Psoas muscle (tissue), 8 donors: Measurements from ENCODE around the gene OR4K5. TPM values are rescaled to one million over a fixed set of nuclear protein-coding genes. Genes with fewer than 3 reads are reported as not detected.

Experiments
- ATAC-seq, 4 donors: fragments of 200-7000 bp; cut with Tn5 transposase; one replicate each; pipeline ENCODE4 v1.9.1; 2020; ENCODE audit warnings: moderate library complexity in 3 of 4, mild to moderate bottlenecking in 2 of 4
- DNase-seq, 2 donors: peaks; one replicate each; pipeline ENCODE4 v3.0.0-alpha.2; 2020
- H3K27ac ChIP-seq: fragments of 200-600 bp; one replicate; pipeline ENCODE4 v1.8.0; 2022
- H3K27me3 ChIP-seq, 3 donors: fragments of 200-600 bp in 1 of 3; one replicate each; pipeline versions ENCODE4 v1.6.1 to v1.8.0; 2013 to 2022; ENCODE audit warnings: low read length in 2 of 3, mild to moderate bottlenecking in 2 of 3, moderate library complexity in 1 of 3; ENCODE audit not compliant: insufficient read depth in 3 of 3
- H3K36me3 ChIP-seq, 2 donors: fragments of 200-600 bp in 1 of 2; one replicate each; pipeline versions ENCODE4 v1.6.1 to v1.8.0; 2013 to 2022; ENCODE audit warnings: low read depth in 1 of 2, mild to moderate bottlenecking in 1 of 2, moderate library complexity in 1 of 2; ENCODE audit not compliant: insufficient read depth in 1 of 2
- H3K4me1 ChIP-seq: fragments of 200-600 bp; one replicate; pipeline ENCODE4 v1.8.0; 2022
- H3K4me3 ChIP-seq: fragments of 200-600 bp; one replicate; pipeline ENCODE4 v1.8.0; 2022; ENCODE audit warnings: mild to moderate bottlenecking
- H3K9me3 ChIP-seq: fragments of 200-600 bp; one replicate; pipeline ENCODE4 v1.8.0; 2022
- WGBS, 3 donors: extraction: QIAGEN DNeasy Blood & Tissue Kit; methylation state at CpG; one replicate each; pipeline versions ENCODE4 v1.1.6 to v1.1.7; 2013; 5-methylcytosine and 5-hydroxymethylcytosine counted together
- intact Hi-C, 2 donors: fragments of 100-400 bp; cut with DNase I; formaldehyde crosslinking; loops; one replicate each; pipeline versions ENCODE4 v1.11.0 to v1.14.2; 2022
- polyA plus RNA-seq, 3 donors: library from polyadenylated mRNA; stranded (reverse); fragments of 200-250 nt; gene quantifications; one replicate each; pipeline ENCODE4 v1.2.3, GENCODE V29; 2013
- total RNA-seq, 4 donors: library from RNA; stranded (reverse); fragmentation: NEBNext Ultra II Directional in 2 of 4; extraction: Animal tissue kit (Norgen Biotek cat#: 25700) in 2 of 4; gene quantifications; one replicate each; pipeline versions ENCODE4 v1.2.1 to v1.2.4, GENCODE V29; 2021 to 2023
- TF ChIP-seq, protein P1 (sequence below): fragments of 200-600 bp; IDR thresholded peaks from one replicate; pipeline ENCODE4 v1.8.0; 2022; ENCODE audit warnings: antibody characterized with exemption
- donor health status: healthy with polysubstance abuse.
- donor health status: DM: no; HTN: no; CAD: no; lungs with moderate emphysema.
- donor health status: Bipolar disorder and iron deficiency.
- donor health status: healthy.
- donor health status: DM: yes; HTN: yes; CAD: no.
- donor health status: DM: no; HTN: no; CAD: no.
- donor health status: DM: no; HTN: no; CAD: no.
- donor health status: DM: yes; HTN: yes; CAD: no.

OR4K5 gene
- total and polyA plus RNA-seq, 7 donors: not detected

DNA sequence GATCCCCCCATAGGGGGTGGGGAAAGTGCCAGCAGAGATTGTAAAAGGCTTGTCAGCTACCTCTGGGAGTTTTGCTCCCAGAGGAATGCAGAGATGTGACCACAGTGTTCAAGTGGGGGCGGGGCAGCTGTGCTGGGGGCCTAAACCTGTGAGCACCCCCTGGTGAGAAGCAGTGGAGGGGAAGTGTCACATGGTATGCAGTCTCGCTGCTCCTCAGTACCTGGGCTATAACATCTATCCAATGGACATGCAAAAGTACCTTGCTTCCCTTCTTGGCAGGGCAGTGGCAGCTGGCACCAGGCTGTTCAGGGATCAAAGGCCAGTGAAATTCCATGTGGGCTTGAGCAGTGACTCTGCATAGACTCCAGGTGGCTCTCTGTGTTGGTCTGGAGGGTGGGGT lies 25.1 kb upstream of the OR4K5 start:
- WGBS, 3 donors: 31 to 41% (median 37%) methylated on average over 2 of the region's 2 CpGs
- no peak overlapping the region for H3K27ac ChIP-seq
- H3K27me3 ChIP-seq: no peaks in the 10 kb centered on the region
- DNase-seq: no peak
- H3K36me3 ChIP-seq: no peaks in the 10 kb centered on the region
- H3K9me3 ChIP-seq: peaks cover 47% of the 10 kb centered on the region
- intact Hi-C loops: no loop called here
- no peak overlapping the region for H3K4me3 ChIP-seq
- H3K4me1 ChIP-seq: no peaks in the 10 kb centered on the region
- TF ChIP-seq, protein P1, sequence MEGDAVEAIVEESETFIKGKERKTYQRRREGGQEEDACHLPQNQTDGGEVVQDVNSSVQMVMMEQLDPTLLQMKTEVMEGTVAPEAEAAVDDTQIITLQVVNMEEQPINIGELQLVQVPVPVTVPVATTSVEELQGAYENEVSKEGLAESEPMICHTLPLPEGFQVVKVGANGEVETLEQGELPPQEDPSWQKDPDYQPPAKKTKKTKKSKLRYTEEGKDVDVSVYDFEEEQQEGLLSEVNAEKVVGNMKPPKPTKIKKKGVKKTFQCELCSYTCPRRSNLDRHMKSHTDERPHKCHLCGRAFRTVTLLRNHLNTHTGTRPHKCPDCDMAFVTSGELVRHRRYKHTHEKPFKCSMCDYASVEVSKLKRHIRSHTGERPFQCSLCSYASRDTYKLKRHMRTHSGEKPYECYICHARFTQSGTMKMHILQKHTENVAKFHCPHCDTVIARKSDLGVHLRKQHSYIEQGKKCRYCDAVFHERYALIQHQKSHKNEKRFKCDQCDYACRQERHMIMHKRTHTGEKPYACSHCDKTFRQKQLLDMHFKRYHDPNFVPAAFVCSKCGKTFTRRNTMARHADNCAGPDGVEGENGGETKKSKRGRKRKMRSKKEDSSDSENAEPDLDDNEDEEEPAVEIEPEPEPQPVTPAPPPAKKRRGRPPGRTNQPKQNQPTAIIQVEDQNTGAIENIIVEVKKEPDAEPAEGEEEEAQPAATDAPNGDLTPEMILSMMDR: no peak
- ATAC-seq: no peak

DNA sequence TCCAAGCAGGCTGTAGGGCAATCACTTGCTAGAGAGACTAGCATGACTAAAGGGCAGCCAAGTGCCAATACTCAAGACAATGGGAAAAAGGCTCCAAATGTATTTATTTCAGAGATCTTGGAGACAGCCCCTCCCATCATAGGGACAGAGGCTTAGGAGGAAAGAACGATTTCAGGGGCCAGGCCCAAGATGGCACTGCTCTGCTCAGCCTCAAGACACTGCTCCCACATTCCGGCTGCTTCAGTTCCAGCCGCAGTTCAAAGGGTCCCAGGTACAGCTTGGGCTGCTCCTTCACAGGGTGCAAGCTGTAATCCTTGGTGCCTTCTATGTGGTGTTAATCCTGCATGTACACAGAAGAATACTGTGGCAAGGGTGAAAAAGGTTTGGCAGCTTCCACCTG lies 19.4 kb upstream of the OR4K5 start:
- 62 to 68% (median 66%) methylated on average over 3 of the region's 3 CpGs for WGBS, 3 donors
- Histone ChIP-seq H3K27me3 (no peaks in the 10 kb centered on the region), H3K36me3 (no peaks in the 10 kb centered on the region), H3K27ac (no peak overlapping the region), H3K4me3 (no peak overlapping the region), H3K4me1 (no peaks in the 10 kb centered on the region), H3K9me3 (peaks cover 20% of the 10 kb centered on the region)
- DNase-seq (no peak), ATAC-seq (no peak)
- TF ChIP-seq, protein P1: no peak
- intact Hi-C loops: no loop called here

DNA sequence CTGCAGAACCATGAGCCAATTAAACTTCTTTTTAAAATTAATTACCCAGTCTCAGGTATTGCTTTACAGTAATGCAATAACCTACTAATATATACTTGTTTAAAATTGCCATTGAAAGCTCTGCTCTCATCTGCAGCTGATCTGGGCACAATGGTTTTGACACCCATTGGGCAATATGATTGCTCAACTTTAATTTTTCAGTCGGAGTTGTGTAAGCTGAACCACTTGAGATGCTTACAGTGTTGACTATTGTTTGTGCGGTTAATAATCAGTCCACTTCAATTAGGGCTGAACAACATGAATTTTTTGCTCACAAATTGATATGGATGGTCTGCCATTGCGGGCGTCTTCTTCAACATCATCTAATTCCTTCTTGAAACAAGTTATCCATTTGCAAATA lies 18.0 kb upstream of the OR4K5 start:
- H3K4me1 ChIP-seq: no peaks in the 10 kb centered on the region
- ATAC-seq (no peak), DNase-seq (no peak)
- no peaks in the 10 kb centered on the region for H3K27me3 ChIP-seq
- WGBS, 3 donors: 78 to 83% (median 81%) methylated on average over 4 of the region's 4 CpGs
- TF ChIP-seq, protein P1: no peak
- no peak overlapping the region for H3K27ac ChIP-seq
- H3K9me3 ChIP-seq: peaks cover 9% of the 10 kb centered on the region
- H3K4me3 ChIP-seq: no peak overlapping the region
- intact Hi-C loops: no loop called here
- no peaks in the 10 kb centered on the region for H3K36me3 ChIP-seq

DNA sequence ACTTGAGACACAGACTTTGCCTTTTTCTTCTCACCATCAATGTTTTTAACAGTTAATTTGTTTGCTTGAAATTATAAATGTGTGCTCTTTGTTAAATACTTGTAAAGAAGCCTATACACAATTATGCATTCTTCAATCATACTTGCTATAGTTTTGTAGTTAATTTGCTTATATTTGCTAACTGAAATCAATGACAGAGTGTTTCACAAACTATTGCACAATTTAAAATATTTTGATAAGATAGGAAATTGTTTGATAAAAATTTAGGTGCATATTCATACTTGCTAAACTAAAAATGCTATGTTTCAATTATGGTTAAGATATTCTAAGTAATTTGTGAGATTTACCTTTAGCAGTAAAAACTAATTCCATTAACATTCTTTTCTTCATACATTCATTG lies 13.7 kb upstream of the OR4K5 start:
- Histone ChIP-seq H3K36me3 (no peaks in the 10 kb centered on the region), H3K27me3 (no peaks in the 10 kb centered on the region), H3K4me3 (no peak overlapping the region), H3K9me3 (peaks cover 6% of the 10 kb centered on the region), H3K27ac (no peak overlapping the region), H3K4me1 (no peaks in the 10 kb centered on the region)
- DNase-seq (no peak), ATAC-seq (no peak)
- TF ChIP-seq, protein P1: no peak
- intact Hi-C loops: no loop called here

DNA sequence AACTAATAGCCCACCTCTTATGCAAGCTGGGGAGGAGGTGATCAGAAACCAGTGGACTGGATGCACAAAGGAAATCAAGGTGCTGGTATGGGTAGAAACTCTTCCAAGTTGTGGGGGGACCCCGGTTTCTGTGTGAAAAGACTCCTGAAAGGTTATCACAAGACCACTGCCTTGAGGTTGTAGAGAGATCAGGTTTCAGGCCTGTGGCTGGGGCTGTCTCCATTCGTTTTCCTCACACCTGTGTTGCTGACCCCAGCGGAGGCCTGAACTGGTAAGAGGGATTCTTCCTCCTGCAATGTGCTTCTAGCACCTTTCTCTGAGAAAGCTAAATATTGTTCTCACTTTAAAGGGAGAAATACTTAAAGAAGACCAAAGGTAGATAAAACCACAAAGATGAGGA lies 9.3 kb upstream of the OR4K5 start:
- WGBS, 3 donors: 33 to 50% (median 49%) methylated on average over 3 of the region's 3 CpGs
- Histone ChIP-seq H3K36me3 (no peaks in the 10 kb centered on the region), H3K4me1 (no peaks in the 10 kb centered on the region), H3K27ac (no peak overlapping the region), H3K9me3 (no peaks in the 10 kb centered on the region), H3K4me3 (no peak overlapping the region), H3K27me3 (no peaks in the 10 kb centered on the region)
- ATAC-seq: no peak
- DNase-seq: no peak
- TF ChIP-seq, protein P1: no peak
- intact Hi-C loops: no loop called here
